ENCODE results near the gene ADK. TPM values are rescaled to one million over a fixed set of nuclear protein-coding genes. Genes with fewer than 3 reads are reported as not detected.

Gene ADK
- total RNA-seq, 1 experiment from 2014 or later = 66.6 TPM

DNA sequence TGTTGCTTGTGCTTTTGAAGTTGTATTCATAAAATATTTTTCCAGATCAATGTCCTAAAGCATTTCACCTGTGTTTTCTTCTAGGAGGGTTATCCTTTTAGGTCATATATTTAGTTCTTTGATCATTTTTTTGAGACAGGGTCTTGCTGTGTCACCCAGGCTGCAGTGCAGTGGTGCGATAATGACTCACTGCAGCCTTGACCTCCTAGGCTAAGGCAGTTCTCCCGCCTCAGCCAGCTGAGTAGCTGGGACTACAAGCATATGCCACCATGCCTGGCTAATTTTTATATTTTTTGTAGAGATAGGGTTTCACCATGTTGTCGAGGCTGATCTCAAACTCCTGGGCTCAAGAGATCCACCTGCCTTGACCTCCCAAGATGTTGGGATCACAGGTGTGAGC lies 359.6 kb downstream of the ADK start:
- H3K27me3 Mint-ChIP-seq (ENCODE audit: unreplicated experiment) = no peaks in the 10 kb centered on the region
- TF ChIP-seq, protein P1, sequence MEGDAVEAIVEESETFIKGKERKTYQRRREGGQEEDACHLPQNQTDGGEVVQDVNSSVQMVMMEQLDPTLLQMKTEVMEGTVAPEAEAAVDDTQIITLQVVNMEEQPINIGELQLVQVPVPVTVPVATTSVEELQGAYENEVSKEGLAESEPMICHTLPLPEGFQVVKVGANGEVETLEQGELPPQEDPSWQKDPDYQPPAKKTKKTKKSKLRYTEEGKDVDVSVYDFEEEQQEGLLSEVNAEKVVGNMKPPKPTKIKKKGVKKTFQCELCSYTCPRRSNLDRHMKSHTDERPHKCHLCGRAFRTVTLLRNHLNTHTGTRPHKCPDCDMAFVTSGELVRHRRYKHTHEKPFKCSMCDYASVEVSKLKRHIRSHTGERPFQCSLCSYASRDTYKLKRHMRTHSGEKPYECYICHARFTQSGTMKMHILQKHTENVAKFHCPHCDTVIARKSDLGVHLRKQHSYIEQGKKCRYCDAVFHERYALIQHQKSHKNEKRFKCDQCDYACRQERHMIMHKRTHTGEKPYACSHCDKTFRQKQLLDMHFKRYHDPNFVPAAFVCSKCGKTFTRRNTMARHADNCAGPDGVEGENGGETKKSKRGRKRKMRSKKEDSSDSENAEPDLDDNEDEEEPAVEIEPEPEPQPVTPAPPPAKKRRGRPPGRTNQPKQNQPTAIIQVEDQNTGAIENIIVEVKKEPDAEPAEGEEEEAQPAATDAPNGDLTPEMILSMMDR (IDR thresholded peaks at IDR 0.05; ENCODE audit: unreplicated experiment) = no peak
- intact Hi-C loops (cut with micrococcal nuclease; ENCODE audit: unreplicated experiment) = no loop called here
- H3K9me3 Mint-ChIP-seq (ENCODE audit: low read depth, unreplicated experiment) = peaks cover 17% of the 10 kb centered on the region
- CTCF ChIA-PET = no interaction called here
- no peak for DNase-seq
- no TSS peak for BruUV-seq (replicated peaks)
- H3K4me1 Mint-ChIP-seq (ENCODE audit: low read depth, unreplicated experiment) = no peaks in the 10 kb centered on the region
- H3K4me3 Mint-ChIP-seq (ENCODE audit: low read depth, unreplicated experiment) = no peak overlapping the region
- H3K27ac Mint-ChIP-seq (ENCODE audit: unreplicated experiment) = no peak overlapping the region
- no peaks in the 10 kb centered on the region for H3K36me3 Mint-ChIP-seq (ENCODE audit: insufficient read depth, unreplicated experiment)

DNA sequence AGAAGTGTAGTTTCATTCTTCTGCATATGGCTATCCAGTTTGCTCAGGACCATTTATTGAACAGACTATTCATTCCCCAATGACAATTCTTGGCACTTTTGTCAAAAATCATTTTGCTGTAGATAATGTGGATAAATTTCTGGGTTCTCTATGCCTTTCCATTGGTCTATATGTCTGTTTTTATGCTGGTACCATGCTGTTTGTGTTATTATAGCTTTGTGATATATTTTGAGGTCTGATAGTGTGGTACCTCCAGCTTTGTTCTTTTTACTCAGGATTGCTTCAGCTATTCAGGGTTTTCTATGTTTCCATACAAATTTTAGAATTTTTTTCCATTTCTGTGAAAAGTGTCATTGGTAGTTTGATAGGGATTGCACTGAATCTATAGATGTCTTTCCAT lies 360.0 kb downstream of the ADK start:
- CTCF ChIA-PET = no interaction called here
- Mint-ChIP-seq H3K36me3 (ENCODE audit: insufficient read depth, unreplicated experiment) (no peaks in the 10 kb centered on the region), H3K27me3 (ENCODE audit: unreplicated experiment) (no peaks in the 10 kb centered on the region), H3K4me1 (ENCODE audit: low read depth, unreplicated experiment) (no peaks in the 10 kb centered on the region), H3K9me3 (ENCODE audit: low read depth, unreplicated experiment) (peaks cover 17% of the 10 kb centered on the region), H3K27ac (ENCODE audit: unreplicated experiment) (no peak overlapping the region), H3K4me3 (ENCODE audit: low read depth, unreplicated experiment) (no peak overlapping the region)
- intact Hi-C loops (cut with micrococcal nuclease; ENCODE audit: unreplicated experiment) = no loop called here
- TF ChIP-seq, protein P1 (IDR thresholded peaks at IDR 0.05; ENCODE audit: unreplicated experiment) = no peak
- no TSS peak for BruUV-seq (replicated peaks)
- DNase-seq = no peak

DNA sequence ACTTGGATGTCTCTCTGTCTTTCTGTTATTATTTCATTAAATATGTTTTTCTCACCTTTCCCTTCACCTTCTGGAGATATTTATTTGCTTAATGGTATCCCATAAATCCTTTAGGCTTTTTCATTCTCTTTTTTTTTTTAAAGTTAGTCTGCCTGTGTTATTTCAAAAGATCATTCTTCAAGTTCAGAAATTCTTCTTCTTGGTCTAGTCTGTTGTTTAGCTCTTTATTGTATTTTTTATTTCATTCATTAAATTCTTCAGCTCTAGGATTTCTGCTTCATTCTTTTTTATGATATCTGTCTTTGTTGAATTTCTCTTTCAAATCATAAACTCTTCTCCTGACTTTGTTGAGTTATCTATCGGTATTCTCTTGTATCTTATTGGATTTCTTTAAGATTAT lies 363.3 kb downstream of the ADK start:
- intact Hi-C loops (cut with micrococcal nuclease; ENCODE audit: unreplicated experiment) = no loop called here
- no peaks in the 10 kb centered on the region for H3K36me3 Mint-ChIP-seq (ENCODE audit: insufficient read depth, unreplicated experiment)

DNA sequence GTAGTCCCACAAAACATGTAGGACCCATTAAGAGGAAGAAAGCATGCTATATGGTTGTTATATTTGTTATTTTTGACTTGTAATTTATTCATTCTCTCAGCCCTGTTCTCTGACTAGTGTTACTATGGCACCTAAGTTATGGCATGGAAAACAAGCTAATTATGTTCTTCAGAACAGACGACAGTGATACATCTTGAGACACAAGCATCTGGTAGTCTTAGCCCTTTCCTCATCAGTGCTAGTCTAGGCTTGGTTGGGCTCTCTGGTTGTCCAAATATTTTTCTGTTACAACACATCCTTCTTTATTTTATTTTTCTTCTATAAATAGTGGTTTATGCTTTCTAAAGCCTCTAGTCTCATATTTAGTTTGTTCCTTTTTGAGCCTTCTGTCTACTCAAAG lies 367.0 kb downstream of the ADK start:
- H3K27me3 Mint-ChIP-seq (ENCODE audit: unreplicated experiment) = no peaks in the 10 kb centered on the region
- no TSS peak for BruUV-seq (replicated peaks)
- H3K4me3 Mint-ChIP-seq (ENCODE audit: low read depth, unreplicated experiment) = no peak overlapping the region
- no peaks in the 10 kb centered on the region for H3K4me1 Mint-ChIP-seq (ENCODE audit: low read depth, unreplicated experiment)
- H3K36me3 Mint-ChIP-seq (ENCODE audit: insufficient read depth, unreplicated experiment) = no peaks in the 10 kb centered on the region
- TF ChIP-seq, protein P1 (IDR thresholded peaks at IDR 0.05; ENCODE audit: unreplicated experiment) = no peak
- CTCF ChIA-PET = interaction anchor here (1.1 kb wide), 1 partner anchor 17 kb away, joined by 4 read pairs; no protein-coding TSS in a partner anchor
- intact Hi-C loops (cut with micrococcal nuclease; ENCODE audit: unreplicated experiment) = no loop called here
- DNase-seq = no peak
- no peak overlapping the region for H3K27ac Mint-ChIP-seq (ENCODE audit: unreplicated experiment)
- H3K9me3 Mint-ChIP-seq (ENCODE audit: low read depth, unreplicated experiment) = peaks cover 10% of the 10 kb centered on the region

More for the DNA sequence above, 363.3 kb downstream of the ADK start:
- Mint-ChIP-seq H3K9me3 (ENCODE audit: low read depth, unreplicated experiment) (peaks cover 17% of the 10 kb centered on the region), H3K27ac (ENCODE audit: unreplicated experiment) (no peak overlapping the region), H3K27me3 (ENCODE audit: unreplicated experiment) (no peaks in the 10 kb centered on the region), H3K4me3 (ENCODE audit: low read depth, unreplicated experiment) (no peak overlapping the region), H3K4me1 (ENCODE audit: low read depth, unreplicated experiment) (no peaks in the 10 kb centered on the region)
- TF ChIP-seq, protein P1 (IDR thresholded peaks at IDR 0.05; ENCODE audit: unreplicated experiment) = no peak
- CTCF ChIA-PET = no interaction called here
- BruUV-seq (replicated peaks) = no TSS peak
- no peak for DNase-seq
